Upper lobe of right lung (tissue), 1 donor: ENCODE measurements around the gene PCGF1. TPM values are rescaled to one million over a fixed set of nuclear protein-coding genes. Genes with fewer than 3 reads are reported as not detected.

ENCODE experiments used
- ATAC-seq: fragments of 200-7000 bp; cut with Tn5 transposase; one replicate; pipeline ENCODE4 v1.9.1; 2020; ENCODE audit warnings: mild to moderate bottlenecking, moderate library complexity
- DNase-seq: peaks from one replicate; pipeline ENCODE4 v3.0.0-alpha.2; 2020
- H3K27ac ChIP-seq: fragments of 200-600 bp; one replicate; pipeline ENCODE4 v1.8.0; 2022
- H3K27me3 ChIP-seq: fragments of 200-600 bp; one replicate; pipeline ENCODE4 v1.8.0; 2022; ENCODE audit warnings: mild to moderate bottlenecking
- H3K36me3 ChIP-seq: fragments of 200-600 bp; one replicate; pipeline ENCODE4 v1.8.0; 2022
- H3K4me1 ChIP-seq: fragments of 200-600 bp; one replicate; pipeline ENCODE4 v1.8.0; 2022
- H3K4me3 ChIP-seq: fragments of 200-600 bp; one replicate; pipeline ENCODE4 v1.8.0; 2022; ENCODE audit warnings: mild to moderate bottlenecking
- H3K9me3 ChIP-seq: fragments of 200-600 bp; one replicate; pipeline ENCODE4 v1.8.0; 2022
- CTCF ChIP-seq: fragments of 200-600 bp; IDR thresholded peaks from one replicate; pipeline ENCODE4 v1.8.0; 2022; ENCODE audit warnings: antibody characterized with exemption
- intact Hi-C: fragments of 100-400 bp; cut with DNase I; formaldehyde crosslinking; loops from one replicate; pipeline ENCODE4 v1.11.0; 2022
- total RNA-seq: library from RNA; stranded (reverse); fragmentation: NEBNext Ultra II Directional; extraction: Animal tissue kit (Norgen Biotek cat#: 25700); gene quantifications from one replicate; pipeline ENCODE4 v1.2.1, GENCODE V29; 2021
- donor health status: DM: no; HTN: yes; CAD: no; lungs with severe emphysema.

PCGF1 gene
- total RNA-seq, 1 donor from 2014 or later = 30.1 TPM

GRCh38 chr2:74529357-74530238 lies 22.1 kb upstream of the PCGF1 start, which contains the start of the genes AUP1 and HTRA2:
AUP1 (minus strand) TSS chr2:74529706; CDS start chr2:74529629, 77 bp downstream.
HTRA2 (plus strand) TSS chr2:74529933; CDS start chr2:74530007, 74 bp downstream.
- ATAC-seq (peak; percentile 96), DNase-seq (peak; percentile 100)
- intact Hi-C loops = no loop called here
- Histone ChIP-seq H3K36me3 (peaks cover 40% of the 10 kb centered on the region), H3K9me3 (no peaks in the 10 kb centered on the region), H3K4me3 (peak within 1 kb of the TSS; percentile 99), H3K4me1 (peaks cover 24% of the 10 kb centered on the region), H3K27me3 (no peaks in the 10 kb centered on the region), H3K27ac (peak within 1 kb of the TSS; percentile 95)
- TF ChIP-seq CTCF = no peak

GRCh38 chr2:74528600-74529356 lies 21.3 kb upstream of the PCGF1 start:
- ATAC-seq = peak; percentile 8
- H3K4me1 ChIP-seq = peaks cover 24% of the 10 kb centered on the region

GRCh38 chr2:74527741-74528140 lies 20.2 kb upstream of the PCGF1 start:
- Histone ChIP-seq H3K9me3 (no peaks in the 10 kb centered on the region), H3K27ac (no peak overlapping the region), H3K27me3 (no peaks in the 10 kb centered on the region), H3K4me1 (peaks cover 24% of the 10 kb centered on the region), H3K4me3 (no peak overlapping the region), H3K36me3 (peaks cover 28% of the 10 kb centered on the region)
- intact Hi-C loops = no loop called here
- no peak for TF ChIP-seq CTCF
- DNase-seq = no peak
- ATAC-seq = no peak

More at GRCh38 chr2:74528600-74529356, 21.3 kb upstream of the PCGF1 start:
- peak overlapping the region; percentile 99 for H3K4me3 ChIP-seq
- no peaks in the 10 kb centered on the region for H3K27me3 ChIP-seq
- peaks cover 37% of the 10 kb centered on the region for H3K36me3 ChIP-seq
- TF ChIP-seq CTCF = no peak
- intact Hi-C loops = no loop called here
- no peaks in the 10 kb centered on the region for H3K9me3 ChIP-seq
- DNase-seq = no peak
- H3K27ac ChIP-seq = peak overlapping the region; percentile 95

- H3K4me1 ChIP-seq = peaks cover 22% of the 10 kb centered on the region
- DNase-seq (no peak), ATAC-seq (no peak)
- TF ChIP-seq CTCF = no peak
- no peak overlapping the region for H3K4me3 ChIP-seq
- intact Hi-C loops = no loop called here
- H3K27ac ChIP-seq = no peak overlapping the region
- H3K36me3 ChIP-seq = peaks cover 22% of the 10 kb centered on the region
- no peaks in the 10 kb centered on the region for H3K27me3 ChIP-seq
- no peaks in the 10 kb centered on the region for H3K9me3 ChIP-seq
Observed at GRCh38 chr2:74526649-74527230, 19.2 kb upstream of the PCGF1 start.
